Calu3 (cell line): ENCODE measurements around the gene FGF18. TPM values are rescaled to one million over a fixed set of nuclear protein-coding genes. Genes with fewer than 3 reads are reported as not detected.

Experiments used
- BruUV-seq: library from RNA; stranded (reverse); fragments of 400-500 nt; replicated peaks from 2 replicates; lab custom pipeline; 2021; lab: Mats Ljungman, UMichigan
- CTCF ChIA-PET: fragments of 300-600 bp; sonication (Branson Sonifier 250); formaldehyde crosslinking; loops from one replicate; lab custom pipeline; 2022; ENCODE audit warnings: antibody characterized with exemption; lab: Charles Lee
- DNase-seq: peaks from one replicate; pipeline ENCODE4 v3.0.0; 2022
- H3K27ac Mint-ChIP-seq: one replicate; pipeline ENCODE4 v1.8.0; 2022; ENCODE audit warnings: mixed read lengths; ENCODE audit not compliant: unreplicated experiment
- H3K27me3 Mint-ChIP-seq: one replicate; pipeline ENCODE4 v1.8.0; 2022; ENCODE audit warnings: mixed read lengths; ENCODE audit not compliant: unreplicated experiment
- H3K36me3 Mint-ChIP-seq: one replicate; pipeline ENCODE4 v1.8.0; 2022; ENCODE audit warnings: mild to moderate bottlenecking, moderate library complexity, mixed read lengths; ENCODE audit not compliant: insufficient read depth, unreplicated experiment
- H3K4me1 Mint-ChIP-seq: one replicate; pipeline ENCODE4 v1.8.0; 2022; ENCODE audit warnings: mild to moderate bottlenecking, low read depth, mixed read lengths; ENCODE audit not compliant: unreplicated experiment
- H3K4me3 Mint-ChIP-seq: one replicate; pipeline ENCODE4 v1.8.0; 2022; ENCODE audit warnings: mild to moderate bottlenecking, low read depth, moderate library complexity, mixed read lengths; ENCODE audit not compliant: unreplicated experiment
- H3K9me3 Mint-ChIP-seq: one replicate; pipeline ENCODE4 v1.8.0; 2022; ENCODE audit warnings: low read depth, mixed read lengths; ENCODE audit not compliant: unreplicated experiment
- CTCF ChIP-seq: fragments of 200-600 bp; IDR thresholded peaks from one replicate; pipeline ENCODE4 v1.8.0; 2022; ENCODE audit warnings: antibody characterized with exemption; ENCODE audit not compliant: unreplicated experiment
- intact Hi-C: fragments of 100-400 bp; cut with micrococcal nuclease; formaldehyde crosslinking; loops from one replicate; pipeline ENCODE4 v1.10.0; 2022; ENCODE audit not compliant: unreplicated experiment
- microRNA-seq: library from miRNA; unstranded; fragments of <30 nt; microRNA quantifications from one replicate; pipeline ENCODE4 v1.2.0, GENCODE V29; 2022
- total RNA-seq: library from RNA; stranded (reverse); gene quantifications from 2 replicates; pipeline ENCODE4 v1.2.3, GENCODE V29; 2022

The FGF18 gene
- total RNA-seq, 1 experiment from 2014 or later, result 0.76 TPM

DNA sequence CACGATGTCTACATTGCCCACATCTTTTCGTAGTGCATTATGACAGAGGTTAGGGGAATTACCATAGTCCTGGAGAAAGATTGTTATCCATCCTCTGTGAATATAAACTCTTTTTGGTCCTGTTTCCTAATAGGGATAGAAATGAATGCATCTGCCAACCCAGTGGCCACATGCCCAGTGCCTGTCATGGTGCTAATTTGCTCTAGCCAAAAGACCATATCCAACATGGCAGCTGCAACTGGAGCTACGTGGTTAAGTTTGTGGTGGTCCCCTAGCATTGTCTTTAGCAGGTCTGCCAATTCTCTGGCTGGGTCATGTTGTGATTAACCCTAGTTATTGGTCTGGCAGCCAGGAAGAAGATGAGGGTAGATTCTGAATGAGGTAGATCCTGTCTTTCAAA, 87.5 kb downstream of the FGF18 start:
- CTCF ChIA-PET, result interaction anchor here (0.8 kb wide), 1 partner anchor 88 kb away, joined by 3 read pairs; no protein-coding TSS in a partner anchor
- no peak for DNase-seq
- Mint-ChIP-seq H3K27me3 (peaks cover 75% of the 10 kb centered on the region), H3K27ac (no peak overlapping the region), H3K36me3 (no peaks in the 10 kb centered on the region), H3K9me3 (peaks cover 2% of the 10 kb centered on the region), H3K4me3 (no peak overlapping the region), H3K4me1 (peaks cover 6% of the 10 kb centered on the region)
- BruUV-seq, result no TSS peak
- intact Hi-C loops, result no loop called here
- no peak for TF ChIP-seq CTCF

Small RNA genes lying within 50 kb of the gene (microRNA-seq; reads per million reads assigned to microRNA genes)
- 3.5 reads per million, percentile 4 among the genes with 10 or more reads in this experiment for gene MIR3912

Other genes with a start within 250 kb of the FGF18 start
- 6.0 and 6.5 TPM in 2 replicates for gene TLX3, start 110.4 kb upstream of the FGF18 start, total RNA-seq
- 1,708 and 1,863 TPM in 2 replicates for gene NPM1, start 31.8 kb upstream of the FGF18 start, total RNA-seq